Upper lobe of left lung (tissue), 4 donors: ENCODE measurements around the gene LNX1.

Source experiments
- CTCF ChIP-seq, 6 experiments: fragments of 450-650 bp in 4 of 6; fragments of 200-600 bp in 2 of 6; sonication (generic) in 2 of 6; IDR thresholded peaks; one replicate each; pipeline ENCODE4 v1.5.1; 2016 to 2019; ENCODE audit warnings: antibody characterized with exemption in 6 of 6
- POLR2A ChIP-seq, 4 donors: fragments of 450-650 bp; IDR thresholded peaks; one replicate each; pipeline ENCODE4 v1.5.1; 2016 to 2017; ENCODE audit warnings: antibody characterized with exemption in 4 of 4, mild to moderate bottlenecking in 2 of 4
- POLR2AphosphoS5 ChIP-seq, 2 donors: sonication (generic); formaldehyde crosslinking; IDR thresholded peaks; one replicate each; pipeline ENCODE4 v1.5.1; 2017; ENCODE audit warnings: antibody characterized with exemption in 2 of 2

DNA sequence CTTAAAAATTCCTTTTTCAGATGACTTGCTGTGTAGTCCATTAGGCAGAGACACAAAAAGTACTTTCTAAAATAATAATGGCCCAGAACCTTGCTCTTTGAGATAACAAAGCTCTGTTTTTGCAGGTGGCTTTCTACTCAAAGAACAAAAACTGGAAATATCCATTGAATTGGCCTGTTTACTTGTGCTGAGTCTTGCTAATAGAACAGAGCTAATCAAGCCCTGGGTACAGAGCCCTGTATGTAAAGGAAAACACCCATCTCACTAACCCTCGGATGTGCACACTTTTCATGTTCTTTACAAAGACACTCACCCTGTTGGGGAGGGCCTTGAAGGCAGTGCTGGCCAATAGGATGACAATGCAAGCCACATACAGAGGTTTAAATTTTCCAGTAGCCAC, 27.0 kb upstream of the LNX1 start:
- TF ChIP-seq CTCF (IDR thresholded peaks at IDR 0.05) = no peak
- no peak for TF ChIP-seq POLR2AphosphoS5 (IDR thresholded peaks at IDR 0.05)
- no peak for TF ChIP-seq POLR2A (IDR thresholded peaks at IDR 0.05)
